Measurements from ENCODE around the gene PHKB.
"Not testable (repeated sequence)": the region's sequence is repeated elsewhere in the genome, so short reads cannot be mapped to it uniquely, and the experiment has no call there.

PHKB gene

DNA sequence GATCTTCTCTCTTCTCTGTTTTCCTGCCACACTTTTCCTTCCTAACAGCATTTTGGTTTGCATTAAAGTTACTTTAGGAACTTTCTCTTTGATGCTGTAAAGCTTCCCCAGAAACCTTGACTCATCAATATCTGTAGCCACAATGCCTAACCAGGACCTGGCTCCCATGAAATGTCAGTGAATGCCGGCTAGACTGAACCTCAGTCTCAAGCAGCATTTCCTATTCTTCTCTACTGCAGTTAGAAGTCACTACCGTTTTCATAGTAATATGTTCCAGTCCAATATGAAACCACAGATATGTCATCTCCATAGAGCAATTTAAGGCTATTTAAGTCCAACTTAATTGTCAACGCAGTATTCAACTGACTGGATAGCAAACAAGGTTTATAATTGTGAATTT lies 29.2 kb upstream of the PHKB start:
- H3K18ac ChIP-seq (ENCODE audit: low read length), result no peak overlapping the region
- H3K79me2 ChIP-seq (ENCODE audit: control insufficient read depth, insufficient read depth, low read length), result no peaks in the 10 kb centered on the region
- no peak overlapping the region for H3K23ac ChIP-seq (ENCODE audit: low read length)
- no peak overlapping the region for H3K4ac ChIP-seq (ENCODE audit: low read depth, low read length)
- no peak overlapping the region for H3K27ac ChIP-seq (ENCODE audit: low read depth, low read length)
- no peak overlapping the region for H3K9ac ChIP-seq (ENCODE audit: low read length)
- no peak overlapping the region for H3K4me3 ChIP-seq (ENCODE audit: low read length)
- no peak overlapping the region for H2BK15ac ChIP-seq (replicated peaks; ENCODE audit: low read depth)
- H3K4me1 ChIP-seq (ENCODE audit: control insufficient read depth, low read depth, low read length), result no peaks in the 10 kb centered on the region
- DNase-seq, result no peak
- H3K79me1 ChIP-seq (ENCODE audit: low read length), result peaks cover 2% of the 10 kb centered on the region
- H3K27me3 ChIP-seq (ENCODE audit: insufficient read depth, low read length, poor library complexity), result no peaks in the 10 kb centered on the region
- H4K5ac ChIP-seq (ENCODE audit: low read length), result no peak overlapping the region
- no peak overlapping the region for H4K8ac ChIP-seq (ENCODE audit: low read depth, low read length)
- H3K36me3 ChIP-seq (ENCODE audit: control insufficient read depth, insufficient read depth, low read length), result no peaks in the 10 kb centered on the region
- H3K56ac ChIP-seq (ENCODE audit: low read length), result no peak overlapping the region
- H2BK120ac ChIP-seq (ENCODE audit: low read depth, low read length), result no peak overlapping the region
- no peak overlapping the region for H3K4me2 ChIP-seq (ENCODE audit: low read length)
- WGBS (ENCODE audit: extremely low coverage, insufficient coverage, low lambda C conversion rate), result no CpG with 5 or more reads among the region's 3 CpGs
- H2AK5ac ChIP-seq (ENCODE audit: low read length), result no peak overlapping the region
- H2BK5ac ChIP-seq (ENCODE audit: low read length), result no peak overlapping the region

DNA sequence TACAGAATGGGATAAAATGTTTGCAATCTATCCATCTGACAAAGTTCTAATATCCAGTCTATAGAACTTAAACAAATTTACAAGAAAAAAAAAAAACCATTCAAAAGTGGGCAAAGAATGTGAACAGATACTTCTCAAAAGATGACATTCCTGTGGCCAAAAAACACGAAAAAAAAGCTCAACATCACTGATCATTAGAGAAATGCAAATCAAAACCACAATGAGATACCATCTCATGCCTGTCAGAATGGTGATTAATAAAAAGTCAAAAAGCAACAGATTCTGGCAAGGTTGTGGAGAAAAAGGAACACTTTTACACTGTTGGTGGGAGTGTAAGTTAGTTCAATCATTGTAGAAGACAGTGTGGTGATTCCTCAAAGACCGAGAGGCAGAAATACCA lies 26.9 kb upstream of the PHKB start:
- H3K36me3 ChIP-seq (ENCODE audit: control insufficient read depth, insufficient read depth, low read length); H3K27ac ChIP-seq (ENCODE audit: low read depth, low read length); H3K23ac ChIP-seq (ENCODE audit: low read length); H2BK120ac ChIP-seq (ENCODE audit: low read depth, low read length); H4K5ac ChIP-seq (ENCODE audit: low read length); H3K79me2 ChIP-seq (ENCODE audit: control insufficient read depth, insufficient read depth, low read length); H3K79me1 ChIP-seq (ENCODE audit: low read length); H3K4me2 ChIP-seq (ENCODE audit: low read length); H2BK15ac ChIP-seq (replicated peaks; ENCODE audit: low read depth); H3K4me3 ChIP-seq (ENCODE audit: low read length); H2BK5ac ChIP-seq (ENCODE audit: low read length); H3K4me1 ChIP-seq (ENCODE audit: control insufficient read depth, low read depth, low read length); H3K56ac ChIP-seq (ENCODE audit: low read length); DNase-seq; H4K8ac ChIP-seq (ENCODE audit: low read depth, low read length); H3K18ac ChIP-seq (ENCODE audit: low read length); H3K4ac ChIP-seq (ENCODE audit: low read depth, low read length); H3K27me3 ChIP-seq (ENCODE audit: insufficient read depth, low read length, poor library complexity); H3K9ac ChIP-seq (ENCODE audit: low read length); H2AK5ac ChIP-seq (ENCODE audit: low read length): not testable (repeated sequence)
- no CpG with 5 or more reads among the region's 2 CpGs for WGBS (ENCODE audit: extremely low coverage, insufficient coverage, low lambda C conversion rate)

DNA sequence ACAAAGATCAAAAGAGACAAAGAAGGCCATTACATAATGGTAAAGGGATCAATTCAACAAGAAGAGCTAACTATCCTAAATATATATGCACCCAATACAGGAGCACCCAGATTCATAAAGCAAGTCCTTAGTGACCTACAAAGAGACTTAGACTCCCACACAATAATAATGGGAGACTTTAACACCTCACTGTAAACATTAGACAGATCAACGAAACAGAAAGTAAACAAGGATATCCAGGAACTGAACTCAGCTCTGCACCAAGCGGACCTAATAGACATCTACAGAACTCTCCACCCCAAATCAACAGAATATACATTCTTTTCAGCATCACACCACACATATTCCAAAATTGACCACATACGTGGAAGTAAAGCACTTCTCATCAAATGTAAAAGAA lies 21.1 kb upstream of the PHKB start:
- not testable (repeated sequence) for H2BK120ac ChIP-seq (ENCODE audit: low read depth, low read length); H3K4me1 ChIP-seq (ENCODE audit: control insufficient read depth, low read depth, low read length); H3K23ac ChIP-seq (ENCODE audit: low read length); DNase-seq; H2AK5ac ChIP-seq (ENCODE audit: low read length); H3K79me1 ChIP-seq (ENCODE audit: low read length); H3K4me2 ChIP-seq (ENCODE audit: low read length); H3K4ac ChIP-seq (ENCODE audit: low read depth, low read length); H3K4me3 ChIP-seq (ENCODE audit: low read length); H3K36me3 ChIP-seq (ENCODE audit: control insufficient read depth, insufficient read depth, low read length); H3K56ac ChIP-seq (ENCODE audit: low read length); H2BK15ac ChIP-seq (replicated peaks; ENCODE audit: low read depth); H3K27ac ChIP-seq (ENCODE audit: low read depth, low read length); H3K27me3 ChIP-seq (ENCODE audit: insufficient read depth, low read length, poor library complexity); H4K8ac ChIP-seq (ENCODE audit: low read depth, low read length); H3K18ac ChIP-seq (ENCODE audit: low read length); H3K79me2 ChIP-seq (ENCODE audit: control insufficient read depth, insufficient read depth, low read length); H2BK5ac ChIP-seq (ENCODE audit: low read length); H3K9ac ChIP-seq (ENCODE audit: low read length); H4K5ac ChIP-seq (ENCODE audit: low read length)
- no CpG with 5 or more reads among the region's 3 CpGs for WGBS (ENCODE audit: extremely low coverage, insufficient coverage, low lambda C conversion rate)

DNA sequence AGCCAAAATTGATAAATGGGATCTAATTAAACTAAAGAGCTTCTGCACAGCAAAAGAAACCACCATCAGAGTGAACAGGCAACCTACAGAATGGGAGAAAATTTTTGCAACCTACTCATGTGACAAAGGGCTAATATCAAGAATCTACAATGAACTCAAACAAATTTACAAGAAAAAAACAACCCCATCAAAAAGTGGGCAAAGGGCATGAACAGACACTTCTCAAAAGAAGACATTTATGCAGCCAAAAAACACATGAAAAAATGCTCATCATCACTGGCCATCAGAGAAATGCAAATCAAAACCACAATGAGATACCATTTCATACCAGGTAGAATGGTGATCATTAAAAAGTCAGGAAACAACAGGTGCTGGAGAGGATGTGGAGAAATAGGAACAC lies 18.2 kb upstream of the PHKB start:
- not testable (repeated sequence) for H3K18ac ChIP-seq (ENCODE audit: low read length)

DNA sequence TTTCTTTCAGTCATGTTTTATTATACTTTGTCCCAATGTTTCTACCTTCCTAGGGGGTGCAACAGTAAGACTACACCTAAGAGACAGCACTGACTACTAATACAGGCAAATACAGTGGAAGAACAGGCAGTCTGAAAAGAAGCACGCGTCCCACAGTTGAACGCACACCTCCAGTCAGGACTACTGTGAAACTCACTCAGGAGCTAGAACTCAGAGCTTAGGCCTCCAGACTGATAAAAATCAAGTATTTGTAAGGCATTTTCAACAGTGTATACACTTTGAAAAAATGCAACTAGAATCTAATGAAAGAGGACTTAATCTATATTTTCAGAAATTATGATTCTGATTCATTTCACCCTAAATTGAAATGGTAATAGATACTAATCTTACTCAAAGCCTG lies 14.7 kb upstream of the PHKB start:
- Histone ChIP-seq H3K4me2 (ENCODE audit: low read length) (no peak overlapping the region), H4K5ac (ENCODE audit: low read length) (no peak overlapping the region), H2BK5ac (ENCODE audit: low read length) (no peak overlapping the region), H3K4me3 (ENCODE audit: low read length) (no peak overlapping the region), H3K4me1 (ENCODE audit: control insufficient read depth, low read depth, low read length) (no peaks in the 10 kb centered on the region), H4K8ac (ENCODE audit: low read depth, low read length) (no peak overlapping the region), H2AK5ac (ENCODE audit: low read length) (no peak overlapping the region), H3K56ac (ENCODE audit: low read length) (no peak overlapping the region), H2BK120ac (ENCODE audit: low read depth, low read length) (no peak overlapping the region), H3K79me2 (ENCODE audit: control insufficient read depth, insufficient read depth, low read length) (no peaks in the 10 kb centered on the region), H3K4ac (ENCODE audit: low read depth, low read length) (no peak overlapping the region), H3K18ac (ENCODE audit: low read length) (no peak overlapping the region), H3K27ac (ENCODE audit: low read depth, low read length) (no peak overlapping the region), H3K79me1 (ENCODE audit: low read length) (no peaks in the 10 kb centered on the region), H3K27me3 (ENCODE audit: insufficient read depth, low read length, poor library complexity) (no peaks in the 10 kb centered on the region), H2BK15ac (replicated peaks; ENCODE audit: low read depth) (no peak overlapping the region), H3K23ac (ENCODE audit: low read length) (no peak overlapping the region), H3K9ac (ENCODE audit: low read length) (no peak overlapping the region), H3K36me3 (ENCODE audit: control insufficient read depth, insufficient read depth, low read length) (no peaks in the 10 kb centered on the region)
- DNase-seq, result no peak
- WGBS (ENCODE audit: extremely low coverage, insufficient coverage, low lambda C conversion rate), result no CpG with 5 or more reads among the region's 3 CpGs

More for the DNA sequence above, 18.2 kb upstream of the PHKB start:
- H2BK15ac ChIP-seq (replicated peaks; ENCODE audit: low read depth); H3K4me2 ChIP-seq (ENCODE audit: low read length); H3K27ac ChIP-seq (ENCODE audit: low read depth, low read length); H3K9ac ChIP-seq (ENCODE audit: low read length); H3K23ac ChIP-seq (ENCODE audit: low read length); H3K79me1 ChIP-seq (ENCODE audit: low read length); H3K56ac ChIP-seq (ENCODE audit: low read length); H2AK5ac ChIP-seq (ENCODE audit: low read length); H4K5ac ChIP-seq (ENCODE audit: low read length); H3K27me3 ChIP-seq (ENCODE audit: insufficient read depth, low read length, poor library complexity); H3K36me3 ChIP-seq (ENCODE audit: control insufficient read depth, insufficient read depth, low read length); DNase-seq; H2BK120ac ChIP-seq (ENCODE audit: low read depth, low read length); H2BK5ac ChIP-seq (ENCODE audit: low read length); H3K4me3 ChIP-seq (ENCODE audit: low read length); H4K8ac ChIP-seq (ENCODE audit: low read depth, low read length); H3K4ac ChIP-seq (ENCODE audit: low read depth, low read length); H3K4me1 ChIP-seq (ENCODE audit: control insufficient read depth, low read depth, low read length); H3K79me2 ChIP-seq (ENCODE audit: control insufficient read depth, insufficient read depth, low read length): not testable (repeated sequence)

DNA sequence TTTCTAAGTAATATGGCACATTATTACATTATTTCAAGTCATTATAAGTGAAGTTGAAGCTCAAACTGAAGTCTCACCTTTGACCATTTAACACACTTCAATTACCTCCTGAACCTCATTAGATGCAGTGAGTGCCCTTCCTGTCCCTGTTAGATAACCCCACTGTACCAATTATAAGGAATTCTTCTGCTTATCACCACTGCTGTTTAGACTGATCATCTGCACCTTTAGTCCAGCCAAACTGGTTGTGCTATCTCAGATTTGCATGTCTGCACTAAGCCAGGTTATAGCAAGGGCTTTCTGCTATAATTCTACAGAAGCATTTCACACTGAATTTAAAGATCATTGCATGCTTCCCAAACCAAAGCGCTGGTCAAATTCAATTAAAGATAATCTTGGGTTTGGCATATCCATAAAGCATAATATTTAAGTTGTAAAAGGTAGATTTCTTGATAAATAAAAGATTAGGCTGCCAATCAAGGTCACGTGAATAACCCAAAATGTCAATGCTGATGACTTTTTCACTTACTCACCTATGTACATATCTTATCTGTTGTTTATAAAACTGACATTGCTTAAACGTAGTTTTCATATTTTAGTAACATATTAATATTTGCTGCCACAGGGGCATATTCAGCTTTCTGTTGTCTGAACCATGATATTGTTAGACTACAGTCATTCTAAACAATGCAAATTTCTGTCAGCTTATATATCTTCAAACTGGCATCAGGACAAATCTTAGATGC lies 12.1 kb upstream of the PHKB start:
- Histone ChIP-seq H3K4me1 (ENCODE audit: control insufficient read depth, low read depth, low read length) (no peaks in the 10 kb centered on the region), H3K4ac (ENCODE audit: low read depth, low read length) (no peak overlapping the region), H4K5ac (ENCODE audit: low read length) (no peak overlapping the region), H3K36me3 (ENCODE audit: control insufficient read depth, insufficient read depth, low read length) (no peaks in the 10 kb centered on the region), H3K23ac (ENCODE audit: low read length) (no peak overlapping the region), H2BK15ac (replicated peaks; ENCODE audit: low read depth) (no peak overlapping the region), H3K79me1 (ENCODE audit: low read length) (no peaks in the 10 kb centered on the region), H3K9ac (ENCODE audit: low read length) (no peak overlapping the region), H3K79me2 (ENCODE audit: control insufficient read depth, insufficient read depth, low read length) (no peaks in the 10 kb centered on the region), H3K4me3 (ENCODE audit: low read length) (no peak overlapping the region), H3K4me2 (ENCODE audit: low read length) (no peak overlapping the region), H3K27me3 (ENCODE audit: insufficient read depth, low read length, poor library complexity) (no peaks in the 10 kb centered on the region), H2AK5ac (ENCODE audit: low read length) (no peak overlapping the region), H4K8ac (ENCODE audit: low read depth, low read length) (no peak overlapping the region), H2BK5ac (ENCODE audit: low read length) (no peak overlapping the region), H3K18ac (ENCODE audit: low read length) (no peak overlapping the region), H2BK120ac (ENCODE audit: low read depth, low read length) (no peak overlapping the region), H3K27ac (ENCODE audit: low read depth, low read length) (no peak overlapping the region), H3K56ac (ENCODE audit: low read length) (no peak overlapping the region)
- no CpG with 5 or more reads among the region's 3 CpGs for WGBS (ENCODE audit: extremely low coverage, insufficient coverage, low lambda C conversion rate)
- DNase-seq, result no peak

All from mesendoderm (in vitro differentiated cells).